Midbrain (tissue), 1 donor: ENCODE data around the gene ACLY.
"Not testable (repeated sequence)": the region's sequence is repeated elsewhere in the genome, so short reads cannot be mapped to it uniquely, and the experiment has no call there.

ENCODE experiments used
- DNase-seq: peaks from one replicate; lab custom pipeline; 2025; lab: John Stamatoyannopoulos, UW

The ACLY gene

GRCh38 chr17:41910701-41911391 is 7.9 kb downstream of the ACLY start:
- no peak for DNase-seq

GRCh38 chr17:41909088-41909487 is 9.7 kb downstream of the ACLY start:
- DNase-seq = no peak

- DNase-seq = no peak
Measured at GRCh38 chr17:41907633-41908539, 10.9 kb downstream of the ACLY start.

- no peak for DNase-seq
Measured at GRCh38 chr17:41907185-41907556, 11.6 kb downstream of the ACLY start.

- no peak for DNase-seq
Measured at GRCh38 chr17:41906465-41907184, 12.1 kb downstream of the ACLY start.

GRCh38 chr17:41905172-41905571 is 13.6 kb downstream of the ACLY start:
- DNase-seq = no peak

GRCh38 chr17:41904242-41904841 is 14.4 kb downstream of the ACLY start:
- DNase-seq = no peak

GRCh38 chr17:41901646-41902045 is 17.1 kb downstream of the ACLY start:
- DNase-seq = no peak

- no peak for DNase-seq
Measured at GRCh38 chr17:41896726-41897125, 22.0 kb downstream of the ACLY start.

- DNase-seq = no peak
Measured at GRCh38 chr17:41895617-41896016, 23.1 kb downstream of the ACLY start.

GRCh38 chr17:41894791-41895331 is 23.9 kb downstream of the ACLY start:
- DNase-seq = no peak

- DNase-seq = no peak
Measured at GRCh38 chr17:41893384-41893783, 25.4 kb downstream of the ACLY start.

- no peak for DNase-seq
Measured at GRCh38 chr17:41892021-41892376, 26.8 kb downstream of the ACLY start.

GRCh38 chr17:41891135-41892020 is 27.4 kb downstream of the ACLY start:
- no peak for DNase-seq

- no peak for DNase-seq
Measured at GRCh38 chr17:41888332-41888965, 30.3 kb downstream of the ACLY start.

- DNase-seq = no peak
Measured at GRCh38 chr17:41885733-41886132, 33.0 kb downstream of the ACLY start.

GRCh38 chr17:41882756-41883155 is 36.0 kb downstream of the ACLY start:
- no peak for DNase-seq

GRCh38 chr17:41880130-41880529 is 38.6 kb downstream of the ACLY start:
- no peak for DNase-seq

- DNase-seq = not testable (repeated sequence)
Measured at GRCh38 chr17:41874293-41874670, 44.5 kb downstream of the ACLY start.

GRCh38 chr17:41873559-41874292 is 45.0 kb downstream of the ACLY start:
- DNase-seq = no peak
